Hematopoietic multipotent progenitor cell treated with erythropoietin and hydrocortisone succinate and interleukin-3 and kit ligand, for 15 days (in vitro differentiated cells): ENCODE results near the gene EDN2.
A peak's percentile ranks its signal among the peaks of the same experiment; 100 is the strongest.

Experiments used
- DNase-seq: peaks from one replicate; pipeline ENCODE4 v3.0.0-alpha.2; 2015; ENCODE audit warnings: low spot score

The EDN2 gene

DNA sequence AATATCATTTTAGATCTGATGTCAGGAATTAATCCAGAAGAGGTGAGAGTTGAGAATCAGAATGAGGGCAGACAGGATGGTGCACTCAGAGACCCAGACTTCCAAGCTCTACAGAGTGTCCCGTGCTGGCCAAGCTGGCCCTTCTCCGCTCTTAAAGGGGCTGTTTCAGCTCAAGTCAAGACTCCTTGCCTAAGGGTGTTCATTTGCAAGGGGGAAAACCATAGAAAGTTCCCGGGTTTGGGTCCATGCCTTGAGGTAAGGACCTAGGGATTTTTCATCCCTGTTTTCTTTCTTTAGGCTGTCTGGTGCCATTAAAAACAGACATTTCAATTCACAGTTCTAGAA lies 47.5 kb downstream of the EDN2 start:
- no peak for DNase-seq

DNA sequence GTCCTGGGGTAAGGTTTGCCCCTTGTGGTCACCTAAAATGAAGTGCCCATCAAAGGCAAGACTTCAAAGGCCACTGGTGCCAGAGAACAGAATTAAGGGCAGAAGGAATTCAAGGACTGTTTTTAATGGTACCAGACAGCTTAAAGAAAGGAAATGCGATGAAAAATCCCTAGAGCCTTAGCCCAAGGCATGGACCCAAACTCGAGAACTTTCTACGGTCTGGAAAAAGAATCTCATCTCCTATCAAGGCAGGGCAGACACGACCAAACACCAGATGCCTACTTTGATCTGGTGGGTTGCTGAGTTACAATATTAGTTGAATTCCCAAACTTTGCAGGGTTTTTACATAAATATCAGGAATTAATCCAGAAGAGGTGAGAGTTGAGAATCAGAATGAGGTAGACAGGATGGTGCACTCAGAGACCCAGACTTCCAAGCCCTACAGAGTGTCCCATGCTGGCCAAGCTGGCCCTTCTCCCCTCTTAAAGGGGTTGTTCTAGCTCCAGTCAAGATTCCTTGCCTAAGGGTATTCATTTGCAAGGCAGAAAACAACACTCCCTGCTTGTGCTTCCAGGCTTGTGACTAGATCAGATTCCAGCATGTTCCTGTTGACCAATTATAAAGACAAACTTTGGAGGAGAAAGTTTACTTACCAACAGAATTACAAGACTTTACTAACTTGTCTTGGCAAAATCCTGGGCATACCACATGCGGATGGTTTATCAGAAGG lies 48.0 kb downstream of the EDN2 start:
- DNase-seq, result no peak

DNA sequence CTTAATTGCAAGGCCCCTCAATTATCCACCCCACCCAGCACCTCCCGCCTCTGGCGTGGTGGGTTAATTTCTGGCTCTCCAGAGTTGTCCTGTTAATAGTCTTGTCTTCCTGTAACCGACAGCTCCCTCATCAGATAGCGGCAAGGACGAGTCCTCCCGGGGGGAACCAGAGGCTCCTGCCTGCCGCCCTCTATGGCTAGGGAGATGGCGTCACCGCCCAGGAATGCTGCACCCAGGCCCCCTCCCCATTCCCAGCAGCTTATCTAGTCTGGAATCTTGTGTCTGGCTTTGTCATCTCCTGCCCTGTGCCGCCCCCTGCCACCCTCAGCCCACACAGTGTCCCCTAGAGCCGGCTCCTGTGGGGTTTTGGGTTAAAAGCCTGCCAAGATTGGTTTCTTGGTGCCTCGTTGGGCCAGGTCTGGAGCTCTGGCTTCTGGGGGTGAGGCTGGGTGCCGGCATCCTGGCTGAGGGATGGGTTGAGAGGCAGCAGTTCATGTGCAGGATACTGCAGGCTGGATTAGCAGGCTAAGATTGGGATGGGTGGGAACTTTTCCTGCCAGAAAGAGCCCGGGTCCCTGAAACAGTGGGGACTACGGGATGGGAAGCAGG lies 48.8 kb downstream of the EDN2 start:
- no peak for DNase-seq

DNA sequence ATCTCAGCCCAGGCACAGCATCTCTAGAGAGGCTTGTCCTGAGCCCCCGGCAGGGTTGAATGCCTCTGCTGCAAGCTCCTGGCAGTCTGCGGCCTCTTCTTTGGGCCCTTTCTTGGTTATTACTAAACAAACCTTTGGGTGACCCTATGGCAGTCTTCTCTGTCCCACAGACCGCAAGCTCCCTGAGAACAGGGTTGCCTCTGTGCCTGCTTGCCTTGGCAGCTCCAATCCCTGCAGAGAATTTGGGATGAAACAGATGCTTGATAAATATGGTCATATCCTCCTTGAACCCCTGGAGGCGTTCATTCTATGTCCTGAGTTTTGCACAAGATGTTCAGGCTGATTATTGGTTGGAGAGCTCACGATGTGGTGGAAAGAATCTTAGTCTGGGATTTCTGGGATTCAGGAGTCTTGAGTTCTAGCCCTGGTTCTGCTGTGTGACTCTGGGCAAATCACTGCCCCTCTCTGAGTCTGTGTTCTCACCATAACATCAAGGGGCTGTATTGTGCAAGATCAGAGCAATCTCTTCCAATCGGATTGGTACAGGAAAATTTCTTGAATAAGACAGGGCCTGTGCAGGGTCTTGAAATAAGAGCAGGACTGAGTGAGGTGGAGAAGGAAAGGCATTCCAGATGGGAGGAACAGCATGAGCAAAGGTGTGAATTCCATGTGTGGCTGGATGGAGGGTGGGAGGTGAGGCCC lies 49.6 kb downstream of the EDN2 start:
- no peak for DNase-seq

DNA sequence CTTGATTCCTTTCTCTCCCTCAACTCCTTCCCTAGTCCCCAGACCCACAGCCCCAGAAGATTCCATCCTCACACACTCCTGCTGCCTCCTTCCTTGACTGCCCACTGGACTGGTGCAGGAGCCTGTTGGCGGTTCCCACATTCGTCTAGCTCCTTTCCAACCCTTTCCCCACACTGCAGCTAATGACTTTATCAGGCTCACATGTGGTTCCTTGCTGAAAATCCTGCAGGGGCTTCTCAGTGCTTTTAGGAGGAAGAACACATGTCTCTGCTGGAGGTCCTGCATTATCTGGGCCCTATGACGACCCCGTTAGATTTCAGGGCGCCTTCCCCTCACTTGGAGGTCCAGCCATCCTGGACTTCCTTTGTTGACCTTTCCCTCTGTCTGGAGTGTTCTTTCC lies 50.2 kb downstream of the EDN2 start:
- no peak for DNase-seq

DNA sequence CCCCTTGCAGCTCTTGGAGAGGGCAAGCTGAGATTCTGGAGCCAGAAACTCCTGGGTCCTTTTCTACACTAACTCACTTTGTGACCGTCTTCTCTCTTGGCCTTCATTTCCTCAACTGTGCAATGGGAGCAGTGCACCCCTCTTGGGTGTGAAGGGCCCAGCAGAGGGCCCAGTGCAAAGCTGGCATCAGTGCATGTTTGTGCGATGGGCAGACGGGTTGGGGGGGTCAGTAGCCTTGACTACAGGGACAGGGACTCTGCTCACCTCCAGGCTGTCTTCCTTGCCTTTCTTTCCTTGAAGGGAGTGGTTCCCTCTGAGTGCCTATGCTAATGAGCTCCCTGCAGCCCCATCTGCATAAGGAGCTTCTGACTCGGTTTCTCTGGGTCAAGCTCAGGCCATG lies 51.0 kb downstream of the EDN2 start:
- no peak for DNase-seq

DNA sequence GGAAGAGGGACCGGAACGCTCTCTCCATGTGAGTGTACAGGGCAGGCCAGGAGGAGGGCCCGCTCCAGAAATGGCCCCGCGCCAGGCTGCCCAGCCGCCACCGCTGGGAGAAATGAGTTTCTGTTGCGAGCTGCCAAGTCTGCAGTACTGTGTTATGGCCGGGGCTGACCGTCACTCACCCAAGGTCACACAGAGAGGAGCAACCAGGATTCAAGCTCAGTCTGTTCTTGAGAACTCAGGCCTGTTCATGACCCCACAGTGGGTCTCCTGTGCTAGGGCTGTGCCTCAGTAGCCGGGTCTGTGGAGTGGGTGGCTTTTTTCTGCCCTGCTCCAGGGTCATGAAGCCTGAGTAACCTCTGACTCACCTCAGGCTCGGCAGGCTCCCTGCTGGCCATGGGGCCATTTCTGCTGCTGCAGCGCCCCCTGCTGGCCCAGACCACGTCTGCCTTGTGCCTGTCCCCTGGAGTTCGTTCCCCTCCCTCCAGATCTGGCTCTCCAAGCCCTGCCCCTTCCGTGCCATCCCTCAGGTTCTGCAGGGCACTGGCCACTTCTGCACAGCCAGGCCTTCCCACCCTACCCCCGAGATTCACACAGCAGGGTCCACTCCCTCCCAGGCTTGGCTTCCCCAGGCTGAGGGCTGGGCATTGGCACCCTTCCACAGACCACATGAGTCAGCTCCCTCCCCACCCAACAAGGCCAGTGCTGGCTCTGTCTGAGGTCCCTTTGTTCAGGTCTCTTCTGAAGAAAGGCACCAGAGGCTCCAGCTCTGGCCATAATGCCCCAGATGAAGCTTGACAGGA lies 51.8 kb downstream of the EDN2 start:
- DNase-seq, result peak; percentile 59

DNA sequence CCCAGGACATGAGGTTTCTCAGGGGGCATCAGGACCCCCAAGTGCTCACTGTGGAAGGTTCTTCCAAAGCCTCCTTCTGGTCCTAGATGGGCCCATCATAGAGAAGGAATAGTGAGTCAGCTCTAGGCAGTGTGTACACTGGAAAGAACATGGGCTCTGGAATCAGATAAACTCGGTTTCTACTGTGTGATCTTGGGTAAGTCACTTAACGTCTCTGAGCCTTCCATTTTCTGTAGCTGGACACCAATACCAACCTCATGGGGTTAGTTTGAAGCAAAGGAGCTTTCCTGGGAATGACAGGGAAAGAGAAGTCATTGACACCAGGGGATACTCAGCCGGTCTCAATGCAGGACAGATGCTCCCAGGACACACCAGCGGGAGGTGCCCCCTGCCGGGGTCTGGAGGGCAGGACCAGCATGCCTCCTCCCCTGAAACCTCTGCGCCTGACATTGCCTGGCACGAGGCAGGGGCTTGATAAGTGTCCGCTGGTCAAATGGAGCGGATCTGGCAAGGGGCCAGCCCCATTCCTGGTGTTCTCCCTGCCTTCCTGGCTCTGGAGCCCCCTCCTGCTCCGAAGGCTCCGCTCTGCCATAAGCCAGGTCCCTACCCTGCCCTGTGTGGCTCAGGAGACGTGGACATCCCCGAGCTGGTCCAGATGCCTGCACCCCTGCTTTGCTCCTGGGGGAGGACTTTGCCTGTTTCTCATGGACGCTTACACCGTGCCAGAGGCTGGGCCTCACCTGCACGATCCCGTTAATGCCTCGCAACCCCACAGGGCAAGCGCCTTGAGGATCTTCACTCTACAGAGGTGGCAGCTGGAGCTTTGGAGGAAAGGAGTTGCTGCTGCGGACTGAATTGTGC lies 52.8 kb downstream of the EDN2 start:
- no peak for DNase-seq

DNA sequence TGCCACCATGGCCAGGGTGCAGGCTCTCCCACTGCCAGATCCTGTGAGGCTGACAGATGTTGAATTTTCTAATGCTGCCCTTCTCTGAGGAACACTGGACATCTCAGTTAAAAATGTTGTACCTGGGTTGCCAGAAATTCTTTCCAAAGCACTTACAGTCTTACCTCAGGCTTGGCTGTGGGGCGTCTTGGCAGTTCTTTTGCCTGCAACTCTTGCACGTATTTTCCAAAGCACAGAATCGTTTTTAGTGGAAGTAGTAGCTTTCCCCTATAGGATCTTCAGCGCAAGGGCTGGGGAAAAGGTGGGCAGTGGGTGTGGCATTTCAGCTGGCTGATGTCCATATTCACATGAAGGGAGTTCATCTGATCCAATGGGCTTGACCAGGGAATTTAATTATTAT lies 53.9 kb downstream of the EDN2 start:
- DNase-seq, result no peak

DNA sequence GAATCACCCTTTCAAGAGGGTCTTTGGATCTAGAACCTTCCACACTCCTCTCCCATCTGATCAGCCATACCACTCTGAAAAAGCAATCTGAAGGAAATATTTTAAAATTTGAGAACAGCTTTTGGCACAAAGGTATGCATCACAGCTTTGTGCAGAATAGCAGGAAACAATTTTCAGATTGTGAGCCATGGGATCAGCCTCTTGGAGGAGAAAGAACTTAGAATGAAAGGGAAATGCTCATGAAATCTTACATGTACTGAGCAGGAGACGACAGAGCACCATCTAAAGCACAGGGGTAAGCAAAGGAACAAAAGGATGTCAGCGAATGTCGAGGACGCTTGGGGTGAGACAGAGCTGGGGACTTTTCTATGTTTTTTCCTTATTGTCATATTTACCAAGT lies 54.4 kb downstream of the EDN2 start:
- no peak for DNase-seq

DNA sequence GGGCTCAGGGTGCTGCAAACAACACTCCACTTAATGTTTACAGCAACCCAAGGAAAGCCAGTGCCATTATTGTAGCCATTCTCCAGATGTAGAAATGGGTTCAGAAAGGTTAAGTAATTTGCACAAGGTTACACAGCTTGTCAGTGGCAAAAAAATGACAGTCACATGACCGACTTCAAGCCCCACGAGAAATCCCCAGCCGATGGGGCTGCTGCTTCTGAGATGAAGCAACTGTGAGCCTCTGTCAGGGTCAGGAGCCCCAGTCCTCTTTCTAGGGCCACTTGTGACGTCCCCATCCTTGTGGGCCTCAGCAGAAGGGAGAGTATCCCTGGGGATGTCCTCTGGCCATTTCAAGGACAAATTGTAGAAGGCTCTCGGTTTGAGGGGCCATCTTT lies 54.8 kb downstream of the EDN2 start:
- no peak for DNase-seq
